NCI-H2227 treated with DMSO at 0.1 percent for 48 hours (cell line): Measurements from ENCODE around the gene FHL5.
"Not testable (repeated sequence)": the region's sequence is repeated elsewhere in the genome, so short reads cannot be mapped to it uniquely, and the experiment has no call there.

Experiments used
- DNase-seq: peaks from one replicate; lab custom pipeline; 2025; lab: John Stamatoyannopoulos, UW

The FHL5 gene, protein sequence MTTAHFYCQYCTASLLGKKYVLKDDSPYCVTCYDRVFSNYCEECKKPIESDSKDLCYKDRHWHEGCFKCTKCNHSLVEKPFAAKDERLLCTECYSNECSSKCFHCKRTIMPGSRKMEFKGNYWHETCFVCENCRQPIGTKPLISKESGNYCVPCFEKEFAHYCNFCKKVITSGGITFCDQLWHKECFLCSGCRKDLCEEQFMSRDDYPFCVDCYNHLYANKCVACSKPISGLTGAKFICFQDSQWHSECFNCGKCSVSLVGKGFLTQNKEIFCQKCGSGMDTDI

DNA sequence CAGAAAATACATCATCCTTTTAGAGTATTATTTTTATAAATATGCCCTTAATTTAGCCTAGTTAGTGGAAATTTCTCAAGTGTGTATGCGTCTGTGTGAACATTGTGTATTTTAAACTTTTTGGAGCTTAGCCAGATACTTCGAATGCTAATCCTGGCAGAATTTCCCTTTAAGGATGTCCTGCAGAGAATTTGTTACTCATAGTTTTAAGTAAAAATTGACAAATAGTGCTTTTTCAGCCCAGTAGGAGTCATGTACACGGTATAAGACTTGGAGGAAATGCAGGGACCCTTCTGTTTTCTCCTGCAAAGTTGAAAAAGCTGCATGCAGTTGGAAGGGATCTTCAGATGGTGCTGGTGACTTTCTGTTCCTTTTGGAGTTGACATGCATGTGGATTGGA lies at the start of gene FHL5:
TSS of gene FHL5 (plus strand) at position 243 of the 400 bp plus-strand sequence. CDS start 40,486 bp downstream, outside the sequence.
- DNase-seq, result no peak

DNA sequence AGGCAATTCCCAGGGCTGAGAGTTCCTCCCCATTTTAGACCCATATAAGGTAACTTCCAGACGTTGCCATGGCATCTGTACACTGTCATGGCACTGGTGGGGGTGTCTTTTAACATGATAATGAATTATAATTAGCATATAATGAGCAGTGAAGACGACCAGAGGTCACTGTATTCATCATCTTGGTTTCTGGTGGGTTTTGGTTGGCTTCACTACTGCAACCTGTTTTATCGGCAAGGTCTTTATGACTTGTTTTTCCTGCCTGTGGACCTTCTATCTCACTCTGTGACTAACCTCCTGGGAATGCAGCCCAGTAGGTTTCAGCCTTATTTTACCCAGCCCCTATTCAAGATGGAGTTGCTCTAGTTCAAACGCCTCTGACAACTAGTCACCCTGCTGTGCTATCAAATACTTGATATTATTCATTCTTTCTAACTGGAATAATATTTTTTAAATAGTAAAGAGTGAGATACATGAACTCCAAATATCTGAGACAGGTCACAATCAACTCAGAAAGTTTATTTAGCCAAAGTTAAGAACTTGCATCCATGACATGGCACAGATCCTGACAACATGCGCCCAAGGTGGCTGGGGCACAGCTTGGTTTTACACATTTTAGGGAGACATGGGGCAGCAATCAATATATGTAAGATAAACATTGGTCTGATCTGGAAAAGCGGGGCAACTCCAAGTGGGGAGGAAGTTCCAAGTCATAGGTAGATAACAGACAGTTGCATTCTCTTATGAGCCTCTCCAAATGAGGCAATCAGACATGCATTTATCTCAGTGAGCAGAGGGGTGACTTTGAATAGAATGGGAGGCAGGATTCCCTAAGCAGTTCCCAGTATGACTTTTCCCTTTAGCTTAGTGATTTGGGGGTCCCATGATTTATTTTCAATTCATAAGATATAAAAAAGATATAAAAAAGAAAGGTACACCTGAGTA lies 42.5 kb upstream of the FHL5 start:
- DNase-seq, result no peak

DNA sequence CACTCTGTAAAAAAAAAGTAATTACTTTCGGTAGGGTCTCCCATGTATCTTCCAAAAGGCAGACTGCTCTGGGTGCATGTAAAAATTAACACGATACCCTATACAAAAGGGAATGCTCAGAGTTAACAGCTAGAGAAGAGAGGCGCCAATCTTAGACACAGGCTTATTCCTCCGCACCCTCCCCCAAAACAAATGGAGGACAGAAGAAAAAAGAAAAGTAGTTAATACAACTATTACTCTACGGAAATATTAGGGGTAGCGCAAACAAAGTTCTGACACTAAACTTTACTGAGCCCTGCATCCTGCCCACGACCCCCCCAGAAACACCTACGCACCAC lies 41.7 kb upstream of the FHL5 start:
- no peak for DNase-seq

DNA sequence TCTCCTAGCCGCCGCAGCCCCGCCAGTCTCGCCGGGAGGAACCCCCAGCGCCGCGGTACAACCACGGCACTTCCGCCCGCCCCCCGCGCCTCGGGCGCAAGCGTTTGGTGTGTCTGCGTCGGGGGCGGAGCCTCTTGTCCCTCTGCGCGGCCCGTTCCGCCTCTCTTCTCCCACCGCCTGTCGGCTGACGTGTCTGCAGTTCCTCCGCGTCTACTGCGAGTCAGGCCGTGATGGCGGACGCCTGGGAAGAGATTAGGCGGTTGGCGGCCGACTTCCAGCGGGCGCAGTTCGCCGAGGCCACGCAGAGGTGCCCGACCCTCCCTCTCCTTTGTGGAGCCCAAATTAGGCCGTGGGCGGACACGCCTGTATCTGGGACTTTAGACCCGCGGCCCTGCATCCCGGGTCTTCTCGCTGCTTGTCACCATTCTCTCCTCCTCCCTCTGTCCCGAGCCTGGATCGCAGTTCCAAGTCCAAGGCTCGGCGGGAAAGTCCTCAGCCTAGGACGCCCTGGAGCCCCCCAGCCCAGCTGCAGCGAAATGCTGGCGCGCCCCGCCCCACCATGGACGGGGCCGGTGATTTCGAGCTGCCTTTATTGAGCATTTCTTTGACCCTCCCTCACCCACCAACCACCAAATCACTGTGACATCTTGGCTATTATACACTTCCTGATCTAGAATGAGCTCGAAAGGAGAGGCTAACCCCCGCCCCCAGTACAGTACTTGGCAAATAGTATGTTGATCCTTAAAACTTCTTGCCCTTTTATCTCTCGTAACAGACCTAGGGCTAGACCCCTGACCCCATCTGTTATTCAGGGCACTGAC lies 41.1 kb upstream of the FHL5 start, which contains the start of gene UFL1:
TSS of gene UFL1 (plus strand) at position 163 of the 821 bp plus-strand sequence. CDS start at position 231, 68 bp downstream.
- peak; percentile 90 for DNase-seq

DNA sequence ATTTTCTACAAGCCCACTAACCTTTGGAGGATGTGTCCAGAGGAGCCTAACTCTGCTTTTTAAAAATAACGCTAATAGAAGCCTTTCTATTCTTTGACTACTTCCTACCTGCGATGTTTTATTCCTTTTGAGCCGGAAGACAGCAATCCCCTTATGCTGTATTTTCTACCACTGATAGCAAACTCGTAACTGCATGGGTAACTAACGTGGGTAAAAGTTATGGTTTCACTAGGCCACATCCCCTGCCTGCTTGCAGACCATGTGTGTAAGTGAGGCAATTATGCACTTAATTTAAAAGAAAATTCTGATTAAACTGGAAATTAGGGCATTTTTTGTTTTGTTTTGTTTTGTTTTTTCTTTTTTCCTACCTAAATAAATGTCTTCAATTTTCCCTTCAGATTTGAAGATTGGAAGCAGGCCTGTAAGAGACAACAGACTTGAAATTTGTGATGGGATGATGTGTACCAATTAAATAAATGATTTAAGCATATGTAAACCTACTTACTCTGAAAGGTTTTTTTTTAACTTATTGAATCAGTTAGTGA lies 40.4 kb upstream of the FHL5 start:
- DNase-seq, result no peak

DNA sequence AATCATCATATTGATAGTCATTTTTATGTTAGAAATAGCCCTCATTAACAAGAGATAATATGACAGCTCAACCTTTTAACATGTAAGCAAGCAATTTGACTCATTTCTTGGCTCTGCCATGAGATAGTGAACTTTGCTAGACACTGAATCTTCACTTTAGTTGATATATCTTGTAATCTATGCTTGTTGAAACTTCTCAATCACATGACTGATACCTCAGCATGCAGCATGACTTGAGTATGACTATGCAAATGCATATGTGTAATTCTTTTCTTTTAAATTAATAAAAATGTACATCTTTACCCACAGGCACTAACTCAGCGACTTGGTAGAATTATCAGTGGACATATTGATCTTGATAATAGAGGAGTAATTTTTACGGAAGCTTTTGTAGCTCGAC lies 34.7 kb upstream of the FHL5 start:
- no peak for DNase-seq

DNA sequence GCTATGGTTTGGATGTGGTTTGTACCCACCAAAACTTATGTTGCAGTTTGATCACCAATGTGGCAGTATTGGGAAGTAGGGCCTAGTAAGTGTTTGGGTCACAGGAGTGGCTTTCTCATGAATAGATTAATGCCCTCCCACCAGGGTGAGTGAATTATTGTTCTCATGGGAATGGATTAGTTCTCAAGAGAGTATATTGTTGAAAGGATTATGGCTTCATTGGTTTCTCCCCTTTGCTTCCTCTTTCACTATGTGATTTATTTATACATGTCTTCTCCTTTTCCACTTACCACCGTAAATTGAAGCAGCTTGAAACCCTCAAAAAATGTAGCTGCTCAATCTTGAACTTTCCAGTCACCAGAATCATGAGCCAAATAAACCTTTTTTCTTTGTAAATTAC lies 30.5 kb upstream of the FHL5 start:
- DNase-seq, result no peak

DNA sequence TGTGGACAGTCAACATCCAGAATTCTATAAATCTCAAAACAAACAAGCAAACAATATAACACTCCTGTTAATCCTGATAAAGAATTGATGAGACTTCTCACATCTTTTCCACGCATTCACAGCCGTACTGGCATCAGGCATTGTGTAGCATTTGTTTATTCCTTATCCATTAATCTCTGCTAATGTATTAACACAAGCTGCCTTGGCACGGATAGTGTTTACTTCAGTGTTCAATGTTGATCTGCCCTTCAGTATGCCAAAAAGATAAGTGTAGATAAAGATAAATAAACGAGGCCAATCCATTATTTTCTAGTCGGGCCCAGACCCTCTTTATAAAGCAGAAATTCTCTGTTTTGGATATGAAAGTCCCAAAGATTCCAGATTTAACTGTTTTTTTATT lies 25.2 kb upstream of the FHL5 start:
- DNase-seq, result no peak

DNA sequence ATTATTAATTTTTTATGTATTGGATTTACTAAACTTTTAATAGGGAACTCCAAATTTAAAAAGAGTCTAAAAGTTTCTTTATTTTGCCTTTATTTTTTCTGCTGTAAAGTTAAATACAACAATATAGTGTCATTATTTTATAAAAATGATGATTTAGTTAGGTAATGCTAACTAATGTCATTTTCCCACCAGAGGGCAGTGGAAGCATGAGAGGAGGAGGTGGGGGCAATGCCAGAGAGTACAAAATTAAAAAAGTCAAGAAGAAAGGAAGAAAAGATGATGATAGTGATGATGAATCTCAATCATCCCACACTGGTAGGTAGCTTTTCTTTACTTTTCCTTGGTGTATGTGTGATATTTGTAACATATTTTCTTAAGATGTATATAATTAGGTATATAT lies 20.2 kb upstream of the FHL5 start:
- peak; percentile 3 for DNase-seq

DNA sequence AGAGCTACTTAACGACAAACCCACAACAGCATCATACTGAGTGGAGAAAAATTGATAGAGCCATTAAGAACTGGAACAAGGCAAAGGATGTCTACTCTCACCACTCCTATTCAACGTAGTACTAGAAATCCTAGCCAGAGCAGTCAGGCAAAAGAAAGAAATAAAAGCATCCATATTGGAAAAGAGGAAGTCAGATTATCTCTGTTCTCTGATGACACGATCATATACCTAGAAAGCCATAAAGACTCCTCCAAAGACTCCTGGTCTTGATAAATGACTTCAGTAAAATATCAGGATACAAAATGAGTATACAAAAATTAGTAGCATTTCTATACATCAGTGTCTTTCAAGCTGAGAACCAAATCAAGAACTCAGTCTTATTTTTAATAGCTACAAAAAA lies 17.0 kb upstream of the FHL5 start:
- DNase-seq, result no peak

DNA sequence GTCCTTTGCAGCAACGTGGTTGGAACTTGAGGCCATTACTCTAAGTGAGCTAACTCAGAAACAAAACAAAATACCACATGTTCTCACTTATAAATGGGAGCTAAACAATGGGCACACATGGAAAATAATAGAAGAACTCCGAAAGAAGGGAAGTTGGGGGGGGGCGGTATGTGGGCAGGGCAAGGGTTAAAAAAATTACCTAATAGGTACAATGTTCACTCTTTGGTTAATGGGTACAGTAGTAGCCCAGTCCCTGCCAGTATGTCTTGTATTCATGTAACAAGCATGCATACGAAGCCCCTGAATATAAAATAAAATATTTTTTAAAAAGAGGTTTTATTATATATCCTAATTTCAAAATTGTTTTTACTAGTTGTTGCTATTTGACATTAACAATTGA lies 15.3 kb upstream of the FHL5 start:
- no peak for DNase-seq

DNA sequence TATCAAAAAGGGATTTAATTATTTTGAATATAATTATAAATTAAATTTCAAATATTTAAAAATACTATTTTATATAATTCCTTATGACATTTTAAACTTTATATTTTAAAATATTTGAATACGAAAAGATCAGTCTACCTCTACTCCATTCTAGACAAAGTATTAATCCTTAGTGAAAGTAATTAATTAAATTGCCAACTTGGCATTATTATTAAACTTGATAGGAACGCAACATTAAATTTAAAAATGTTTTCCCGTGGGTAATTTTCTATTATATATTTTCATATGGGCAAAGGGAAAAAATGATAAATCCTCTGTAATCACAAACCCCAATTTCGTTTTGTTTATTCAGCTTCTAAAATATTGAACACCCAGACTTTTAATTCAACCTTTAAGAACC lies 8.4 kb upstream of the FHL5 start:
- no peak for DNase-seq

DNA sequence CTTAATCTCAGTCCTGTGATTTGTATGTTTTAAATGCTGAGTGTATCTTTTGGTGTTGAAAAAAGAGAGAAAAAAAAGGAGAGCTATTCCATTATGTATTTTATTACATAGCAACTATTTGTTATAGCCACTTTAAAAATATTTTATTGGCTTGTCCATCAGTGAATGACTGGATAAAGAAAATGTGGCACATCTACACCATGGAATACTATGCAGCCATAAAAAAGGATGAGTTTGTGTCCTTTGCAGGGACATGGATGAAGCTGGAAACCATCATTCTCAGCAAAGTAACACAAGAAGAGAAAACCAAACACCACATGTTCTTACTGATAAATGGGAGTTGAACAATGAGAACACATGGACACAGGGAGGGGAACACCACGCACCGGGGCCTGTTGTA lies 3.2 kb upstream of the FHL5 start:
- not testable (repeated sequence) for DNase-seq

DNA sequence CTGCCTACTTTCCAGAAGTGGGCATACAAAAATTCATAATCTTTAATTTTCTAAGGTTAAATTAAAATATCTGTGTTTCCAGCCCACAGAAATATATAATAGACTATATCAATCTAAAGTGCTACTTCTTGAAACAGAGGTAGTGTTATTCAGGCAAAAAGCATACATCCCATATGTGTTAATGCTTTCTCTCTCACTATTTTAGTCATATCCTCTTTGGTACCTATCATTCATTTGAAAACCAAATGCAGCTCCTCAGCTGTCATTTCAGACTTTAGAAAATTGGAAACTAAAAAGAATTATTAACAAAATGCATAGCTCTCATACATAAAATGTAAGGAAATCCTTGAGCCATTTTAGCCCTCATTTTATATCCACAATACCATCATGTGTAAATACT lies 925 bp downstream of the FHL5 start:
- no peak for DNase-seq

DNA sequence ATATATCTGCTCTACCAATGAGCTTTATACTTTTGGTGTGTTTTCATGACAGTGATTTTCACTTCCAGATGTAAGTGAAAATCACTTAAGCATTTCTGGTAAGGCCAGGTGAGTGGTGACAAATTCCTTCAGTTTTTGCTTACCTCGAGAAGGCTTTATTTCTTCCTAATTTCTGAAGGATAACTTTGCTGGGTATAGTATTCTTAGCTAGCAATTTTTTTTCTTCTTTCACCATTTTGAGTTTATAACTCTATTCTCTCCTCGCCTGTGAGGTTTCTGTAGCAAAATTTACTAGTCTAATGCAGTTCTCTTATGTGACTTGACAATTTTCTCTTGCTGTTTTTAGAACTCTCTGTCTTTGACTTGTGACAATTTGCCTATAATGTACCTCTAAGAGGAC lies 7.1 kb downstream of the FHL5 start:
- no peak for DNase-seq

DNA sequence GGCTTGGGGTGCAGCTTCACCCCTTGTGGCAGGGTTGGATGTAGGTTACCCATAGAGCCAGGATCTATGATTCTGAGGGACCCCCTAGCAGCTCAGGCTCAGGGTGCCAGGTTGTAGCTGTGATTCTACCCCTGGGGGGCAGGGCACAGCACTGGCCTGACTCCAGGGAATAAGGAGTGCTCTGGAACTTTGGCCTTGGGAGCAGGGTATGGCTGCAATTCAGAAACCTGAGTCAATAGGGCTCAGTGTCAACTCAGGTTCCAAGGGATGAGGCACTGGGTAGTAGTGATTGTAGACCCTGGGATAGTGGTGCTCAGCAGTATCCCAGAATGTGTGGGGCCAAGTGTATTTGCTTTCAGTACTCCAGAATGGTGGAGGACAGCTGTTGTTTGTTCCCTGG lies 8.6 kb downstream of the FHL5 start:
- DNase-seq, result no peak

DNA sequence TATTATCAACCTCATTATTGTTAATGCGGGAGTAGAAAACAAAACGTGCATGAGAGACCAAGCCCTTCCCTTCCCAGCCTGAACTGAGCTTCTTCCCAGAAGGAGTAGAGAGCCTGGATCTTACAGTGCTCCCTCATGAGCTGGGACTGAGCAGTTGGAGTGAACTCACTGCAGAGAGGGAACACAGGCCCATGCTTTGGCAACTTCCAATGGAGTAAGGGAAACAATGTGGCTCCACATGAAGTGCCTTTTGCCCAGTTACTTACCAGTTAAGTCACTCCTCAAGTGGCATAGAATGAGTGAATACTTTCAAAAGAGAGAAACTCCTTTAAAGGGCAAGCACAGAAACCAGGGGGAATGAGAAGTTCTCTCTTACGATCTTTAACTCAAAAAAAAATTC lies 12.4 kb downstream of the FHL5 start:
- DNase-seq, result no peak

DNA sequence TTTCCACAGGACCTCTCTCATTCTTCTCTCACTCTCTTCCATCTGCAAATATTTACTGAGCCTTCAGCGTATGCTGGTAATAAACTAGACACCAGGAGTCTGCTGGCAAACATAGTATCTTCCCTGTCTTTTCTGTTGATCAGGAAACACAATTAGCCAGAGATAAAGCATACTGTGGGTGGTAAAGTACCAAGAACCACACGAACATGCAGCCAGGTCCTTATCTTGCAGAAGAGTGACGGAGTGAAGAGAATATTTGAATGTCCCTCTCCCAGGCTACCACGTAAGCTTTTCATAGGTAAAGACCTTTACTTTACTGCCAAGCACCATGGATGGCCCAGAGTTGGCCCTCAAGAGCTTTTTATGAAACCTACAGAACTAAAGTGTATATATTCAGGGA lies 13.3 kb downstream of the FHL5 start:
- DNase-seq, result no peak

DNA sequence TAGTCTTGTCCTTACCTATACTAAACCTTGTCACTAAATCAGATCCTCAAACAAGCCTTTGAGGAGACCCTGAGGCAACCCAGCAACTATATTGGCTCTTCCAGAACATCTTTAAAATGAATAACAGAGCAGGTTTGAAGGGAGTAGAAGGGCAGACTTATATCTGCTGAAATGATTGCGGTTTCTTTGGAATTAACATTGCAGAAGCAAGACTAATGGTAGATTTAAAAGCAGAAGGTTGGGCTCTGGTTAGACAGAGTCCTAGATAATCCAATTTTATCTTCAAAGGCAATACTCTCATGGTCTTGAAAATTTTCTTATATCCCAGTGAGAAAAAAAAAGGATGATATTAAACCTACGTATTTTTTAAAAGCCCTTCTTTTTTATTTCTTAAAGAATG lies 19.1 kb downstream of the FHL5 start:
- no peak for DNase-seq

DNA sequence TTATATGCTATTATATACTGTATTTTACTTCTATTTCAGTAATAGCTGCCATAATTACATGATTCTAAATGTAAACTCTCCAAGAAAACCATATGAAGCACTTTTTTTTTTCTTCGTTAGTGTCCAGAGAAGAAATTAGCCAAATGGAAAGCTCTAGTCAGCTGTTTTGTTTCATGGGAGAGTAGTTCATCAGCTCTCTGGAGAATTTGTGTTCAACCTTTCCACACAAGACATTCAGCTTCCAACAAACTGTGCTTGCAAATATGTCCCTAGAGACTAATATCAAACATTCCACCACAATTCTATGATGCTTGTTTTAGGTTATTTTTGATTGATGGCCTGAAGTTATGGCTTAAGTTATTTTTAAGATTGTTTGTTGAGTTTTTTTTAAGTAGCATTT lies 19.5 kb downstream of the FHL5 start:
- DNase-seq, result no peak

DNA sequence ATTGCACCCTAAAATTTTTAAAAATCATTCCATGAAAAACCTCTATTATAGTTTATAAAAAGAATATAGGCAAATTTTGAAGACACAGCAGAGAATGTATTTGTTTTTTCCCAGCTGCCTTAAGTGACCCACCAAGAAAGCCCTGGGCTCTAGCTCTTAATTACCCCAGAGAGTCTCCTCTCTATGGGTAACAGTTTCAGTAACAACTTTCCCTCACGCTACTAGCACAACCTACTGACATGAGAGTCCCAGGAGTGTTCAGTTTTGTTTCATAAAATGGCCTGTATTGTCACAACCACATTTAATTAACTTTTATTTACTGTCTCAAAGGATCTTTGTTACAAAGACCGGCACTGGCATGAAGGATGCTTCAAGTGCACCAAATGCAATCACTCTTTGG lies 41.5 kb downstream of the FHL5 start:
- no peak for DNase-seq

DNA sequence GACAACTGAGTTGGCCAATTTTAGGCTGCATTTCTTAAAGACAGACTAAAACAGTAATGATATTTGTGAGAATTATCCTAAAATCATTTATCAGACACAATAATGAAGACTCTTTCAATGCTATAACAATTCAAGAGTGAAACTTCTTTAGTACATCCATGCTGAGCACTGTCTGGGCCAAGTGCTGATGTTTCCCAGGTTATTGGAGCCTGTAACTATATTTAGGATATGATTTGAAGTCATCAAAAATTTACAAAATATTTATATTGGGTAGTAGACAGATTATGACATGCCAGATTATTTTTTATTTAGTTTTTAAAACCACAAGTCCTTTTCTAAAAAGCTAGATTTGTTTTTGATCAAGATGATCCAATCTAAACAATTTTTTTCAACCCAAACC lies 45.1 kb downstream of the FHL5 start:
- no peak for DNase-seq
